DND-41 (cell line): ENCODE measurements around the gene GPC1.

ENCODE experiments used
- ATAC-seq: fragments of 200-7000 bp; cut with Tn5 transposase; 3 replicates; pipeline ENCODE4 v1.9.1; 2021; ENCODE audit warnings: low read depth; ENCODE audit not compliant: insufficient read depth
- DNase-seq: peaks from one replicate; pipeline ENCODE4 v3.0.0-alpha.2; 2020
- H2AFZ ChIP-seq: 2 replicates; pipeline ENCODE4 v1.6.0; 2012; ENCODE audit warnings: low read depth, low read length
- H3K27ac ChIP-seq: 2 replicates; pipeline ENCODE4 v1.5.1; 2012; ENCODE audit warnings: low read length, inconsistent platforms
- H3K27me3 ChIP-seq: fragments of 200-600 bp; sonication (generic); 2 replicates; pipeline ENCODE4 v1.6.0; 2012; ENCODE audit warnings: low read length, mild to moderate bottlenecking, inconsistent platforms; ENCODE audit not compliant: insufficient read depth, poor library complexity
- H3K36me3 ChIP-seq: 2 replicates; pipeline ENCODE4 v1.5.1; 2012; ENCODE audit warnings: low read length, inconsistent platforms; ENCODE audit not compliant: insufficient read depth
- H3K4me1 ChIP-seq: 2 replicates; pipeline ENCODE4 v1.5.1; 2012; ENCODE audit warnings: mild to moderate bottlenecking, low read length; ENCODE audit not compliant: insufficient read depth
- H3K4me2 ChIP-seq: 2 replicates; pipeline ENCODE4 v1.6.0; 2012; ENCODE audit warnings: mild to moderate bottlenecking, moderate library complexity, low read length, inconsistent platforms; ENCODE audit not compliant: insufficient read depth
- H3K4me3 ChIP-seq, 2 experiments: fragments of 200-600 bp in 1 of 2; shearing (Covaris generic) in 1 of 2; 2 replicates each; pipeline ENCODE4 v1.5.1; 2012 to 2016; ENCODE audit warnings: inconsistent platforms in 2 of 2, low read length in 2 of 2, mild to moderate bottlenecking in 2 of 2, low read depth in 1 of 2, moderate library complexity in 1 of 2
- H3K79me2 ChIP-seq: 2 replicates; pipeline ENCODE4 v1.6.0; 2012; ENCODE audit warnings: low read length, inconsistent platforms; ENCODE audit not compliant: insufficient read depth
- H3K9ac ChIP-seq: 2 replicates; pipeline ENCODE4 v1.6.0; 2012; ENCODE audit warnings: low read depth, mild to moderate bottlenecking, inconsistent platforms, low read length, moderate library complexity
- H3K9me3 ChIP-seq: 2 replicates; pipeline ENCODE4 v1.5.1; 2012; ENCODE audit warnings: low read length, moderate library complexity, mild to moderate bottlenecking, inconsistent platforms; ENCODE audit not compliant: insufficient read depth, severe bottlenecking
- H4K20me1 ChIP-seq: 2 replicates; pipeline ENCODE4 v1.6.0; 2012; ENCODE audit warnings: low read length; ENCODE audit not compliant: insufficient read depth
- EZH2 ChIP-seq: IDR thresholded peaks from 3 replicates; pipeline ENCODE4 v1.6.1; 2012; ENCODE audit warnings: borderline replicate concordance, low read depth, mild to moderate bottlenecking, moderate library complexity, low read length, inconsistent platforms; ENCODE audit not compliant: severe bottlenecking
- TF ChIP-seq, protein P1 (sequence below): IDR thresholded peaks from 2 replicates; pipeline ENCODE4 v1.5.1; 2012; ENCODE audit warnings: borderline replicate concordance, low read length, moderate library complexity, mild to moderate bottlenecking; ENCODE audit not compliant: poor library complexity, severe bottlenecking; ENCODE audit errors: extremely low read depth

GPC1 gene

DNA sequence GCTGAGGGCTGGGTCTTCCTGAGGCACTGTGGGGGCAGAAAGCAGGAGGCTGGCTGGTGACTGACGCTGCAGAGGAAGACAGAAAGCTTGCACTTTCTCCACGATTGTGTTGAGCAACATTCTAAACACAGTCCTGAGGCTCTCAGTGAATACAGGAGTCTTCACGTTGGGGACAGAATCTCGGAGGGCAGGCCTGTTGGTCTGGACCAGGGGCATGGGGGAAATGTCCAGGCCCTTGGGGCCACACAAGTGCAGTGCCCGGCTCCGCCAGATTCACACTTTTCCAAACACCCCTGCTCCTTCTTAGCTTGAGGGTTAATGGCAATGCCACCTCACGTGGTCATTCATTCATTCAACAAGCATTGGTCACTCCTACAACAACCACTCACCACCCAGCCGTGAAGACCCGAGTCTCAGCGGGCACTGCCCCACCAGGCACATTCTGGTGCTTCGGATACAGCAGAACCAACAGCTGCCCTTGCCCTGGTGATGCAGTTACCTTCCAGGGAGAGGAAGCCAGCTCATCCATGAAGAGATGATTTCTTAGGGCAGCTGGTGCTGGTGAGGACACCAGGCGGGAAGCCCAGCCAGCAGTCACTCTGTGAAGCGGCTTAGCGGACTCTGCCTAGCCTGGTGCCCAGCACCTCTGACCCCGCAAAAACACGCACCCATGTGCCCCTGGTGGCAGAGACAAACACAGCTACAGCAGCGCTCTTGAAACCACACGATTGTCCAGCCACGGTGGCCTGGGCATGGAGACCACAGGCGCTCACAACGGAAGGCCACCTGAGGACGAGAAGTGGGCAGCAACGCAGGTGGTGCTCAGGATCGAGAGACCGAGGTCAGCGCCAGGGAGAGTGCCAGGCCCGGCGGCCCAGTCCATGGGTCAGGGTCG is 10.9 kb upstream of the GPC1 start:
- DNase-seq (no peak), ATAC-seq (no peak)
- Histone ChIP-seq H3K79me2 (no peaks in the 10 kb centered on the region), H3K27ac (no peak overlapping the region), H3K9ac (no peak overlapping the region), H3K36me3 (no peaks in the 10 kb centered on the region), H3K4me3 (no peak overlapping the region), H3K4me1 (no peaks in the 10 kb centered on the region), H3K9me3 (peaks cover 13% of the 10 kb centered on the region), H2AFZ (no peak overlapping the region), H4K20me1 (no peaks in the 10 kb centered on the region), H3K27me3 (no peaks in the 10 kb centered on the region), H3K4me2 (no peak overlapping the region)
- TF ChIP-seq EZH2: no peak
- TF ChIP-seq, protein P1, sequence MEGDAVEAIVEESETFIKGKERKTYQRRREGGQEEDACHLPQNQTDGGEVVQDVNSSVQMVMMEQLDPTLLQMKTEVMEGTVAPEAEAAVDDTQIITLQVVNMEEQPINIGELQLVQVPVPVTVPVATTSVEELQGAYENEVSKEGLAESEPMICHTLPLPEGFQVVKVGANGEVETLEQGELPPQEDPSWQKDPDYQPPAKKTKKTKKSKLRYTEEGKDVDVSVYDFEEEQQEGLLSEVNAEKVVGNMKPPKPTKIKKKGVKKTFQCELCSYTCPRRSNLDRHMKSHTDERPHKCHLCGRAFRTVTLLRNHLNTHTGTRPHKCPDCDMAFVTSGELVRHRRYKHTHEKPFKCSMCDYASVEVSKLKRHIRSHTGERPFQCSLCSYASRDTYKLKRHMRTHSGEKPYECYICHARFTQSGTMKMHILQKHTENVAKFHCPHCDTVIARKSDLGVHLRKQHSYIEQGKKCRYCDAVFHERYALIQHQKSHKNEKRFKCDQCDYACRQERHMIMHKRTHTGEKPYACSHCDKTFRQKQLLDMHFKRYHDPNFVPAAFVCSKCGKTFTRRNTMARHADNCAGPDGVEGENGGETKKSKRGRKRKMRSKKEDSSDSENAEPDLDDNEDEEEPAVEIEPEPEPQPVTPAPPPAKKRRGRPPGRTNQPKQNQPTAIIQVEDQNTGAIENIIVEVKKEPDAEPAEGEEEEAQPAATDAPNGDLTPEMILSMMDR: no peak

DNA sequence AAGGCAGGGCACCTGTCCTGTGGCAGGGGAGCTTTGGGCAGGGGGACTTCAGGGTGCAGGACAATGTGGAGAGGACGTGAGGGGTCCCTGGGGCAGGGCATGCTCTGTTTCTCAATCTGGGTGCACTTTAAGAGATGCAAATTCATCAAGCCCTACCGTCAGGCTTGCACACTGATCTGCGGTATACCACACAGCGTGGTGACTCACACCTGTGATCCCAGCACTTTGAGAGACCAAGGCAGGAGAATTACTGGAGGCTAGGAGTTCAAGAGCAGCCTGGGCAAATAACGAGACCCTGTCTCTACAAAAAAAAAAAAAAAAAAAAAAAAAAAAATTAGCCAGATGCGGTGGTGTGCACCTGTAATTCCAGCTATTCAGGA is 10.2 kb upstream of the GPC1 start:
- TF ChIP-seq, protein P1: no peak
- TF ChIP-seq EZH2: no peak
- no peaks in the 10 kb centered on the region for H4K20me1 ChIP-seq
- no peak overlapping the region for H2AFZ ChIP-seq
- no peak overlapping the region for H3K27ac ChIP-seq
- no peak for DNase-seq
- H3K36me3 ChIP-seq: no peaks in the 10 kb centered on the region
- peaks cover 9% of the 10 kb centered on the region for H3K9me3 ChIP-seq
- no peaks in the 10 kb centered on the region for H3K27me3 ChIP-seq
- H3K9ac ChIP-seq: no peak overlapping the region
- no peak overlapping the region for H3K4me2 ChIP-seq
- no peak for ATAC-seq
- H3K79me2 ChIP-seq: no peaks in the 10 kb centered on the region
- H3K4me3 ChIP-seq: no peak overlapping the region
- no peaks in the 10 kb centered on the region for H3K4me1 ChIP-seq

DNA sequence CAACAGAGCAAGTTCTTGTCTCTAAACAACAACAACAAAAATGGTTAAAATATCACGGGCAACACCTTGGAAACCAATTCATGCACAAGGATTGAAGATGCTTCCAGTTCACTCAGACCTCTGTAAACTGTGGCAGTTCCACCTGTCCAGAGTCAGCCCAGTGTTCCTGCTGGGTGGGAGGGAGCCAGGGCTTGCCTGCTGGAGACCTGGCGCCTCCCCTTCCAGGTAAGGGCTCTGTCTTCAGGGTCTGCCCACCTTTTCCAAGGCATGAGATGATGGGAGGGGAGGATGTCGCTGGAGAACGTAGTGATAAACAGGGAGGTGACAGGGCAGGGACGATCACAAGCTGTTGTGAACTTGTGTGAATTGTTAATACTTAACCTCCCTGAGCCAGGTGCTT is 9.8 kb upstream of the GPC1 start:
- Histone ChIP-seq H3K27ac (no peak overlapping the region), H3K27me3 (no peaks in the 10 kb centered on the region), H2AFZ (no peak overlapping the region), H3K9ac (no peak overlapping the region), H3K36me3 (no peaks in the 10 kb centered on the region), H3K9me3 (peaks cover 9% of the 10 kb centered on the region), H3K79me2 (no peaks in the 10 kb centered on the region), H3K4me1 (no peaks in the 10 kb centered on the region), H3K4me2 (no peak overlapping the region), H4K20me1 (peaks cover 3% of the 10 kb centered on the region; the same call in 1 of the 2 replicates), H3K4me3 (no peak overlapping the region)
- TF ChIP-seq EZH2: no peak
- TF ChIP-seq, protein P1: no peak
- DNase-seq: no peak
- no peak for ATAC-seq
